ENCODE results near the gene TTC39B.

- TF ChIP-seq, protein P1, sequence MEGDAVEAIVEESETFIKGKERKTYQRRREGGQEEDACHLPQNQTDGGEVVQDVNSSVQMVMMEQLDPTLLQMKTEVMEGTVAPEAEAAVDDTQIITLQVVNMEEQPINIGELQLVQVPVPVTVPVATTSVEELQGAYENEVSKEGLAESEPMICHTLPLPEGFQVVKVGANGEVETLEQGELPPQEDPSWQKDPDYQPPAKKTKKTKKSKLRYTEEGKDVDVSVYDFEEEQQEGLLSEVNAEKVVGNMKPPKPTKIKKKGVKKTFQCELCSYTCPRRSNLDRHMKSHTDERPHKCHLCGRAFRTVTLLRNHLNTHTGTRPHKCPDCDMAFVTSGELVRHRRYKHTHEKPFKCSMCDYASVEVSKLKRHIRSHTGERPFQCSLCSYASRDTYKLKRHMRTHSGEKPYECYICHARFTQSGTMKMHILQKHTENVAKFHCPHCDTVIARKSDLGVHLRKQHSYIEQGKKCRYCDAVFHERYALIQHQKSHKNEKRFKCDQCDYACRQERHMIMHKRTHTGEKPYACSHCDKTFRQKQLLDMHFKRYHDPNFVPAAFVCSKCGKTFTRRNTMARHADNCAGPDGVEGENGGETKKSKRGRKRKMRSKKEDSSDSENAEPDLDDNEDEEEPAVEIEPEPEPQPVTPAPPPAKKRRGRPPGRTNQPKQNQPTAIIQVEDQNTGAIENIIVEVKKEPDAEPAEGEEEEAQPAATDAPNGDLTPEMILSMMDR (IDR thresholded peaks at IDR 0.05) = peak; percentile 77 to 91 (median 90)
- TF ChIP-seq POLR2A (IDR thresholded peaks at IDR 0.05) = no peak
- TF ChIP-seq POLR2AphosphoS5 (IDR thresholded peaks at IDR 0.05) = no peak
Observed at GRCh38 chr9:15135164-15135792, 171.7 kb downstream of the TTC39B start.

All from transverse colon (tissue), 4 donors.